Panc1 (cell line): Measurements from ENCODE around the gene ABCC4. TPM values are rescaled to one million over a fixed set of nuclear protein-coding genes. Genes with fewer than 3 reads are reported as not detected.

Experiments used
- ATAC-seq: fragments of 200-7000 bp; cut with Tn5 transposase; 2 replicates; pipeline ENCODE4 v1.9.1; 2020; ENCODE audit warnings: mild to moderate bottlenecking, moderate library complexity
- BruUV-seq: library from RNA; stranded (reverse); fragments of 400-500 nt; replicated peaks from 2 replicates; lab custom pipeline; 2021; lab: Mats Ljungman, UMichigan
- CTCF ChIA-PET: fragments of 300-600 bp; sonication (Branson Sonifier 250); formaldehyde crosslinking; loops from one replicate; lab custom pipeline; 2022; ENCODE audit warnings: antibody characterized with exemption; lab: Charles Lee
- POLR2A ChIA-PET: fragments of 300-600 bp; sonication (Branson Sonifier 250); formaldehyde crosslinking; loops from one replicate; lab custom pipeline; 2022; ENCODE audit warnings: antibody characterized with exemption; lab: Charles Lee
- DNase-seq: peaks from one replicate; pipeline ENCODE4 v3.0.0-alpha.2; 2010; ENCODE audit warnings: low read depth, low spot score
- H3K27ac ChIP-seq: 2 replicates; pipeline ENCODE4 v1.5.1; 2011; ENCODE audit warnings: mild to moderate bottlenecking, low read length, inconsistent platforms
- H3K27me3 ChIP-seq: fragments of 200-500 bp; sonication (Bioruptor generic); 2 replicates; pipeline ENCODE4 v1.6.0; 2014; ENCODE audit warnings: low read length, inconsistent platforms; ENCODE audit not compliant: control insufficient read depth, insufficient read depth
- H3K36me3 ChIP-seq: fragments of 200-500 bp; sonication (Bioruptor generic); 2 replicates; pipeline ENCODE4 v1.5.1; 2014; ENCODE audit warnings: inconsistent platforms, mild to moderate bottlenecking, low read length, moderate library complexity; ENCODE audit not compliant: control insufficient read depth, insufficient read depth
- H3K4me1 ChIP-seq: 2 replicates; pipeline ENCODE4 v1.5.1; 2011; ENCODE audit warnings: inconsistent platforms, mild to moderate bottlenecking, low read length, moderate library complexity; ENCODE audit not compliant: control insufficient read depth, insufficient read depth
- H3K4me3 ChIP-seq, 2 experiments: 2 replicates each; pipeline ENCODE4 v1.5.1; 2011 to 2012; ENCODE audit warnings: low read depth in 2 of 2, low read length in 2 of 2, mild to moderate bottlenecking in 2 of 2, inconsistent platforms in 1 of 2, moderate library complexity in 1 of 2
- H3K9me3 ChIP-seq: fragments of 200-500 bp; sonication (Bioruptor generic); 2 replicates; pipeline ENCODE4 v1.5.1; 2014; ENCODE audit warnings: low read depth, mild to moderate bottlenecking, inconsistent platforms, low read length, moderate library complexity; ENCODE audit not compliant: control insufficient read depth, insufficient read depth
- POLR2AphosphoS5 ChIP-seq: IDR thresholded peaks from 2 replicates; pipeline ENCODE4 v1.6.1; 2012; ENCODE audit warnings: mild to moderate bottlenecking, low read depth, low read length, moderate library complexity
- SIN3A ChIP-seq: IDR thresholded peaks from 2 replicates; pipeline ENCODE4 v1.6.1; 2012; ENCODE audit warnings: low read depth, mild to moderate bottlenecking, low read length, moderate library complexity, borderline replicate concordance; ENCODE audit not compliant: insufficient read depth
- TCF7L2 ChIP-seq: IDR thresholded peaks from 2 replicates; pipeline ENCODE4 v1.6.1; 2011; ENCODE audit warnings: mild to moderate bottlenecking, low read depth, low read length, inconsistent platforms
- in situ Hi-C: cut with HindIII; loops from 2 replicates; pipeline ENCODE4 v1.10.0; 2016; ENCODE audit warnings: low sequenced_read_pairs, low pct_unique_long_range_greater_than_20kb
- intact Hi-C: fragments of 100-400 bp; cut with micrococcal nuclease; formaldehyde crosslinking; loops from one replicate; pipeline ENCODE4 v1.10.0; 2022; ENCODE audit not compliant: unreplicated experiment
- total RNA-seq: library from RNA; stranded (reverse); gene quantifications from one replicate; pipeline ENCODE4 v1.2.1, GENCODE V29; 2021; ENCODE audit not compliant: unreplicated experiment
- TF ChIP-seq, protein P1 (sequence below): fragments of 450-650 bp; IDR thresholded peaks from 2 replicates; pipeline ENCODE4 v1.5.1; 2017; ENCODE audit warnings: mild to moderate bottlenecking
- TF ChIP-seq, protein P2 (sequence below), 2 experiments: IDR thresholded peaks; 2 replicates each; pipeline ENCODE4 v1.6.1; 2011 to 2012; ENCODE audit warnings: low read depth in 2 of 2, control low read depth in 1 of 2, low read length in 1 of 2, mild to moderate bottlenecking in 1 of 2, moderate library complexity in 1 of 2; ENCODE audit not compliant: insufficient read depth in 1 of 2

ABCC4 gene
- total RNA-seq, 1 experiment from 2014 or later, result 69.3 TPM

DNA sequence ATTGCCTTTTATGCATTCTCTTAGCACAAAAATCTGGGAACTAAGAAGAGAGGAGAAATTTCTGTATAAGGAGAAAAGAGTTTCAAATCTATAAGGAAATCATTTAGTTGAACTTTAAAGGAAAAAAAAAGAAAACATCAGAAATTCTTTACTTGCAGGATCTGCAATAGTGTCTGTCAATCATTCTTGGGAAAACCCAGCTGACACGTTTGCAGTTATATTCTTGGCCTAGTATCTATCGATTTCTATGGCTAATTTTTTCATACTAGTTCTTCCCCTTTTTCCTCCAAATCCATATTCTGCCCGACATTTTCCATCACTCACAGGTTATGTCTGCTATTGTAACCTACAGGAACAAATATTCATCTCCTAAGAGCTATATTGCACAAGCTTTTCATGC is 160.7 kb downstream of the ABCC4 start:
- DNase-seq (no peak), ATAC-seq (no peak)
- Histone ChIP-seq H3K9me3 (no peaks in the 10 kb centered on the region), H3K4me1 (no peaks in the 10 kb centered on the region), H3K27me3 (no peaks in the 10 kb centered on the region), H3K27ac (no peak overlapping the region), H3K4me3 (no peak overlapping the region), H3K36me3 (no peaks in the 10 kb centered on the region)
- TF ChIP-seq, protein P1, sequence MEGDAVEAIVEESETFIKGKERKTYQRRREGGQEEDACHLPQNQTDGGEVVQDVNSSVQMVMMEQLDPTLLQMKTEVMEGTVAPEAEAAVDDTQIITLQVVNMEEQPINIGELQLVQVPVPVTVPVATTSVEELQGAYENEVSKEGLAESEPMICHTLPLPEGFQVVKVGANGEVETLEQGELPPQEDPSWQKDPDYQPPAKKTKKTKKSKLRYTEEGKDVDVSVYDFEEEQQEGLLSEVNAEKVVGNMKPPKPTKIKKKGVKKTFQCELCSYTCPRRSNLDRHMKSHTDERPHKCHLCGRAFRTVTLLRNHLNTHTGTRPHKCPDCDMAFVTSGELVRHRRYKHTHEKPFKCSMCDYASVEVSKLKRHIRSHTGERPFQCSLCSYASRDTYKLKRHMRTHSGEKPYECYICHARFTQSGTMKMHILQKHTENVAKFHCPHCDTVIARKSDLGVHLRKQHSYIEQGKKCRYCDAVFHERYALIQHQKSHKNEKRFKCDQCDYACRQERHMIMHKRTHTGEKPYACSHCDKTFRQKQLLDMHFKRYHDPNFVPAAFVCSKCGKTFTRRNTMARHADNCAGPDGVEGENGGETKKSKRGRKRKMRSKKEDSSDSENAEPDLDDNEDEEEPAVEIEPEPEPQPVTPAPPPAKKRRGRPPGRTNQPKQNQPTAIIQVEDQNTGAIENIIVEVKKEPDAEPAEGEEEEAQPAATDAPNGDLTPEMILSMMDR, result no peak
- TF ChIP-seq, protein P2, sequence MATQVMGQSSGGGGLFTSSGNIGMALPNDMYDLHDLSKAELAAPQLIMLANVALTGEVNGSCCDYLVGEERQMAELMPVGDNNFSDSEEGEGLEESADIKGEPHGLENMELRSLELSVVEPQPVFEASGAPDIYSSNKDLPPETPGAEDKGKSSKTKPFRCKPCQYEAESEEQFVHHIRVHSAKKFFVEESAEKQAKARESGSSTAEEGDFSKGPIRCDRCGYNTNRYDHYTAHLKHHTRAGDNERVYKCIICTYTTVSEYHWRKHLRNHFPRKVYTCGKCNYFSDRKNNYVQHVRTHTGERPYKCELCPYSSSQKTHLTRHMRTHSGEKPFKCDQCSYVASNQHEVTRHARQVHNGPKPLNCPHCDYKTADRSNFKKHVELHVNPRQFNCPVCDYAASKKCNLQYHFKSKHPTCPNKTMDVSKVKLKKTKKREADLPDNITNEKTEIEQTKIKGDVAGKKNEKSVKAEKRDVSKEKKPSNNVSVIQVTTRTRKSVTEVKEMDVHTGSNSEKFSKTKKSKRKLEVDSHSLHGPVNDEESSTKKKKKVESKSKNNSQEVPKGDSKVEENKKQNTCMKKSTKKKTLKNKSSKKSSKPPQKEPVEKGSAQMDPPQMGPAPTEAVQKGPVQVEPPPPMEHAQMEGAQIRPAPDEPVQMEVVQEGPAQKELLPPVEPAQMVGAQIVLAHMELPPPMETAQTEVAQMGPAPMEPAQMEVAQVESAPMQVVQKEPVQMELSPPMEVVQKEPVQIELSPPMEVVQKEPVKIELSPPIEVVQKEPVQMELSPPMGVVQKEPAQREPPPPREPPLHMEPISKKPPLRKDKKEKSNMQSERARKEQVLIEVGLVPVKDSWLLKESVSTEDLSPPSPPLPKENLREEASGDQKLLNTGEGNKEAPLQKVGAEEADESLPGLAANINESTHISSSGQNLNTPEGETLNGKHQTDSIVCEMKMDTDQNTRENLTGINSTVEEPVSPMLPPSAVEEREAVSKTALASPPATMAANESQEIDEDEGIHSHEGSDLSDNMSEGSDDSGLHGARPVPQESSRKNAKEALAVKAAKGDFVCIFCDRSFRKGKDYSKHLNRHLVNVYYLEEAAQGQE (IDR thresholded peaks at IDR 0.05; ENCODE audit: insufficient read depth in 1 of 2, low read depth in 2 of 2, low read length in 1 of 2), result no peak
- TF ChIP-seq TCF7L2, result no peak
- intact Hi-C loops, result no loop called here
- in situ Hi-C loops, result no loop called here
- CTCF ChIA-PET, result no interaction called here
- BruUV-seq, result no TSS peak
- POLR2A ChIA-PET, result no interaction called here

DNA sequence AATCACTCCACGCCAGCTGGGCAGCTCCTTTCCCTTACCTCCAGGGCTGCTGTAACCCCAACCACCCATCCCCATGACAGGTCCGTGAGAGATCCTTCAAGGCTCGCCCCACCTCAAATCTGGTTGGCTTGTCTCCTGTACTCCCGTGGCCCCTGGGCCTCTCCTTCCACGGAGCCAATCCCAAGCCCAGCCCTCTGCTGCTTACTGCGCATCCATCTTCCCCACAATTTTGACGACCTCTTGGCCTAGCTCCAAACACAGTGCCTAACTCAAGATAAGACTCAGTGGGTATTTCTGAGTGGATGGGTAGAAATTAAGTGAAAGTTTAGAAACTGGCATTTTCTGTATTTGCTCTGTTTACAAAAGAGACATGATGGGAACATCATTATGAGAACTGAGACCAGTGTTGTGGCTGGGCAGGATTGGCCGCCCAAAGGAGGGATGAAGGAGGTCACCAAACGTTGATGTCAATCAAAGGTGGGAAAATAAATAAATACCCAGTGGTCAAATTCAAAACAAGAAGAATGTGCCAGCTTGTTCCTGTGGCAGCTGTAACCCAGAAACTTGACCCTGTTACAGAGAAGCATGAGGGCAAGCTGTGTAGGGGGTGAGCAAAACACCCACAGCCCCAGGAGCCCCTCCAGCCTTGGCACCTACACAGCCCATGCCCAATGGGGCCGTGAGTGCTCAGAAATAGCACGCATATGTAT is 162.2 kb downstream of the ABCC4 start:
- intact Hi-C loops, result no loop called here
- BruUV-seq, result no TSS peak
- Histone ChIP-seq H3K9me3 (no peaks in the 10 kb centered on the region), H3K4me3 (no peak overlapping the region), H3K27me3 (no peaks in the 10 kb centered on the region), H3K36me3 (no peaks in the 10 kb centered on the region), H3K4me1 (no peaks in the 10 kb centered on the region), H3K27ac (no peak overlapping the region)
- TF ChIP-seq TCF7L2, result no peak
- TF ChIP-seq SIN3A, result no peak
- TF ChIP-seq, protein P1, result no peak
- no peak for TF ChIP-seq POLR2AphosphoS5
- TF ChIP-seq, protein P2 (IDR thresholded peaks at IDR 0.05; ENCODE audit: insufficient read depth in 1 of 2, low read depth in 2 of 2, low read length in 1 of 2), result no peak
- ATAC-seq, result no peak
- in situ Hi-C loops, result no loop called here
- no peak for DNase-seq
- ChIA-PET POLR2A (no interaction called here), CTCF (no interaction called here)
